Right renal pelvis (tissue), 4 donors: ENCODE data around the gene PODNL1. TPM values are rescaled to one million over a fixed set of nuclear protein-coding genes. Genes with fewer than 3 reads are reported as not detected.

Source experiments
- DNase-seq, 4 donors: peaks; one replicate each; pipeline ENCODE4 v3.0.0-alpha.2; 2013; ENCODE audit warnings: low read depth in 4 of 4, low spot score in 3 of 4, missing footprints in 1 of 4
- polyA plus RNA-seq, 4 donors: library from polyadenylated mRNA; unstranded; fragments of 120-200 nt; gene quantifications; one replicate each; pipeline ENCODE4 v1.2.1, GENCODE V29; 2013; ENCODE audit not compliant: insufficient read length in 4 of 4

Gene PODNL1
- polyA plus RNA-seq, 4 donors: 0.84 to 1.6 (median 1.1) TPM

- DNase-seq: no peak
These were observed 38.2 kb downstream of the PODNL1 start for GRCh38 chr19:13899912-13900584.

- DNase-seq: no peak
These were observed 38.8 kb downstream of the PODNL1 start for GRCh38 chr19:13899393-13899792.

- DNase-seq: no peak
These were observed 42.0 kb downstream of the PODNL1 start for GRCh38 chr19:13896227-13896626.

- DNase-seq: no peak
These were observed 43.7 kb downstream of the PODNL1 start for GRCh38 chr19:13894552-13894951.

GRCh38 chr19:13892870-13893269 lies 45.3 kb downstream of the PODNL1 start:
- DNase-seq: no peak

GRCh38 chr19:13890136-13890535 lies 48.1 kb downstream of the PODNL1 start:
- no peak for DNase-seq

GRCh38 chr19:13888281-13888680 lies 49.9 kb downstream of the PODNL1 start:
- DNase-seq: no peak

GRCh38 chr19:13887517-13887916 lies 50.7 kb downstream of the PODNL1 start:
- DNase-seq: no peak

GRCh38 chr19:13887018-13887436 lies 51.2 kb downstream of the PODNL1 start:
- DNase-seq: no peak

GRCh38 chr19:13885826-13886365 lies 52.3 kb downstream of the PODNL1 start:
- DNase-seq: no peak

GRCh38 chr19:13884726-13885591 lies 53.3 kb downstream of the PODNL1 start:
- DNase-seq: no peak

GRCh38 chr19:13883516-13884064 lies 54.6 kb downstream of the PODNL1 start:
- DNase-seq: no peak

- DNase-seq: no peak
These were observed 55.4 kb downstream of the PODNL1 start for GRCh38 chr19:13882836-13883235.

GRCh38 chr19:13882419-13882795 lies 55.8 kb downstream of the PODNL1 start:
- DNase-seq: no peak

- DNase-seq: no peak
These were observed 56.4 kb downstream of the PODNL1 start for GRCh38 chr19:13881692-13882418.

GRCh38 chr19:13881251-13881691 lies 56.9 kb downstream of the PODNL1 start:
- DNase-seq: no peak

Other genes with a start within 250 kb of the PODNL1 start
- gene MRI1, start 173.9 kb downstream of the PODNL1 start, polyA plus RNA-seq: 10 to 100 TPM; 18.2 to 32.1 (median 25.8) TPM
- 100 to 1,000 TPM; 115 to 132 (median 124) TPM for gene C19orf53, start 164.0 kb downstream of the PODNL1 start, polyA plus RNA-seq
- 10 to 100 TPM in 1 of 4 donors, 1 to 10 TPM in 3; 6.8 to 11.6 (median 8.5) TPM for gene ZSWIM4, start 143.0 kb downstream of the PODNL1 start, polyA plus RNA-seq
- gene NANOS3, start 61.3 kb downstream of the PODNL1 start, polyA plus RNA-seq: 1 to 10 TPM; 1.6 to 2.1 (median 1.8) TPM
- 1 to 10 TPM; 4.8 to 6.6 (median 5.0) TPM for gene BRME1, start 32.3 kb downstream of the PODNL1 start, polyA plus RNA-seq
- gene CC2D1A, start 32.2 kb downstream of the PODNL1 start, polyA plus RNA-seq: 10 to 100 TPM; 23.9 to 30.4 (median 27.6) TPM
- gene DCAF15, start 14.1 kb upstream of the PODNL1 start, polyA plus RNA-seq: 10 to 100 TPM; 33.3 to 41.3 (median 36.2) TPM
- 10 to 100 TPM in 3 of 4 donors, 1 to 10 TPM in 1; 9.5 to 15.8 (median 11.6) TPM for gene RFX1, start 67.9 kb upstream of the PODNL1 start, polyA plus RNA-seq
- gene RLN3, start 89.7 kb upstream of the PODNL1 start, polyA plus RNA-seq: not detected
- 1 to 10 TPM; 6.5 to 8.2 (median 7.3) TPM for gene IL27RA, start 93.3 kb upstream of the PODNL1 start, polyA plus RNA-seq
- 10 to 100 TPM; 19.0 to 27.1 (median 21.5) TPM for gene PALM3, start 123.7 kb upstream of the PODNL1 start, polyA plus RNA-seq
- gene MISP3, start 134.4 kb upstream of the PODNL1 start, polyA plus RNA-seq: 1 to 10 TPM; 6.7 to 9.2 (median 7.6) TPM
- gene C19orf67, start 147.4 kb upstream of the PODNL1 start, polyA plus RNA-seq: under 1 TPM in 1 of 4 donors, not detected in 3; 0.10 TPM
- gene SAMD1, start 152.3 kb upstream of the PODNL1 start, polyA plus RNA-seq: 10 to 100 TPM; 38.8 to 59.8 (median 42.3) TPM
- gene PRKACA, start 179.3 kb upstream of the PODNL1 start, polyA plus RNA-seq: 100 to 1,000 TPM in 2 of 4 donors, 10 to 100 TPM in 2; 89.9 to 107 (median 98.6) TPM
- 10 to 100 TPM; 17.5 to 22.7 (median 20.4) TPM for gene ASF1B, start 198.2 kb upstream of the PODNL1 start, polyA plus RNA-seq